Immature natural killer cell (primary cell): Measurements from ENCODE around the gene FEZ2. TPM values are rescaled to one million over a fixed set of nuclear protein-coding genes. Genes with fewer than 3 reads are reported as not detected.

ENCODE experiments used
- DNase-seq, 3 donors: peaks; one replicate each; pipeline ENCODE4 v3.0.0; 2022; ENCODE audit warnings: mixed read lengths in 1 of 3
- H3K27ac Mint-ChIP-seq, 6 donors: one replicate each; pipeline ENCODE4 v1.8.0; 2020; ENCODE audit warnings: mixed read lengths in 6 of 6, mild to moderate bottlenecking in 5 of 6, inconsistent platforms in 4 of 6, moderate library complexity in 3 of 6
- H3K27me3 Mint-ChIP-seq, 3 donors: one replicate each; pipeline ENCODE4 v1.8.0; 2020 to 2021; ENCODE audit warnings: low read depth in 3 of 3, mild to moderate bottlenecking in 3 of 3, mixed read lengths in 3 of 3, moderate library complexity in 3 of 3, inconsistent platforms in 1 of 3
- H3K36me3 Mint-ChIP-seq, 3 donors: one replicate each; pipeline ENCODE4 v1.8.0; 2020; ENCODE audit warnings: mixed read lengths in 3 of 3, inconsistent platforms in 2 of 3, mild to moderate bottlenecking in 2 of 3
- H3K4me1 Mint-ChIP-seq, 2 donors: one replicate each; pipeline ENCODE4 v1.8.0; 2020; ENCODE audit warnings: inconsistent platforms in 2 of 2, mild to moderate bottlenecking in 2 of 2, mixed read lengths in 2 of 2, moderate library complexity in 1 of 2
- H3K4me3 Mint-ChIP-seq, 5 donors: one replicate each; pipeline ENCODE4 v1.8.0; 2020; ENCODE audit warnings: mild to moderate bottlenecking in 5 of 5, mixed read lengths in 5 of 5, inconsistent platforms in 3 of 5, moderate library complexity in 3 of 5
- H3K9me3 Mint-ChIP-seq, 6 donors: one replicate each; pipeline ENCODE4 v1.8.0; 2020; ENCODE audit warnings: mild to moderate bottlenecking in 6 of 6, mixed read lengths in 6 of 6, inconsistent platforms in 4 of 6, moderate library complexity in 3 of 6
- polyA plus RNA-seq, 3 donors: library from polyadenylated mRNA; unstranded; fragments of 300-500 nt; fragmentation: Illumina TruSeq; gene quantifications; one replicate each; pipeline ENCODE4 v1.2.3, GENCODE V29; 2021

The FEZ2 gene
- polyA plus RNA-seq, result 1 to 10 TPM; 2.5 to 6.8 (median 2.8) TPM

DNA sequence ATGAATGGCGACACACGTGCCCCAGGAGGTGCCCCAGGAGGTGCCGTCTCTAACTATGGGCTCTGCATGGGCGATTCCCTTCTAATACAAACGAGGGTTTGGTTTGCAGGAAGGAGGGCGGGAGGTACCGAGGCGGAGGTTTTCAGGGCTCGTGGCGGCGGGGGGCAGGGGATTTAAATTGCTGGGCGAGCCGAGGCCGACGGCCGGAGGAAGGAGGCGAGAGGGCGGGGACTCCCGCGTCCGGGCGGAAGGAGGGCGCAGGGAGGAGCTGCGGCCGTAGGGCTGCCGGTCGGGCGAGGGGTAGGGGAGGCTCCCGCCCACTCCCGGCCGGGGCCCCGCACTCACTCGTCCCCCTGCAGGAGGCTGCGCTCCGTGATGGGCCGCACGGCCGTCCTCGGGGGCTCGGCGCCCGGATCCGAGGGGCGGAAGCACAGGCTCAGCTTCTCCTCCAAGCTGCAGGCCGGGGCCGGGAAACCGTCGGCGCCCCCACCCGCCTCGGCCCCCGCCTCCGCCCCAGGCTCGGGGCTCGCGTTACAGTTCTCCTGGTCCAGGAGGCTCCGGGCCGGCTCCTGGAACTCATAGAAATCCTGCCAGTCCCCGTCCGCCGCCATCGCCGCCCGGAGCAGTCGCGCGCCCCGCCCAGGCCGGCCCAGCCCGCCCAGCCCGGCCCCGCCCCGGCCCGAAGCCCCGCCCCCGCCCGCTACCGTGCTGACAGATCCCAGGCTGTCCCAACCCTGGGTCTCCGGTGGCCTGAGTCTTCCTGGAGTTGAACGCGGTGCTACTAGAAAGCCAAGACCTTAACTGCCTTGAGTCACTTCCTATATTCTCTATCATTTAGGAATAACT is at the start of gene FEZ2:
TSS of gene FEZ2 (minus strand) at position 637 of the 846 bp plus-strand sequence. CDS start at position 611, 26 bp downstream.
- H3K9me3 Mint-ChIP-seq, result no peaks in the 10 kb centered on the region
- H3K36me3 Mint-ChIP-seq, result peaks cover 0 to 4% (median 3%) of the 10 kb centered on the region in 3 donors
- H3K4me1 Mint-ChIP-seq, result peaks cover 30 to 45% of the 10 kb centered on the region in 2 donors
- H3K4me3 Mint-ChIP-seq, result peak within 1 kb of the TSS; percentile 88 to 97 (median 93)
- peak; percentile 66 to 75 (median 73) for DNase-seq
- H3K27ac Mint-ChIP-seq, result peak within 1 kb of the TSS; percentile 60 to 93 (median 85)
- no peaks in the 10 kb centered on the region for H3K27me3 Mint-ChIP-seq

DNA sequence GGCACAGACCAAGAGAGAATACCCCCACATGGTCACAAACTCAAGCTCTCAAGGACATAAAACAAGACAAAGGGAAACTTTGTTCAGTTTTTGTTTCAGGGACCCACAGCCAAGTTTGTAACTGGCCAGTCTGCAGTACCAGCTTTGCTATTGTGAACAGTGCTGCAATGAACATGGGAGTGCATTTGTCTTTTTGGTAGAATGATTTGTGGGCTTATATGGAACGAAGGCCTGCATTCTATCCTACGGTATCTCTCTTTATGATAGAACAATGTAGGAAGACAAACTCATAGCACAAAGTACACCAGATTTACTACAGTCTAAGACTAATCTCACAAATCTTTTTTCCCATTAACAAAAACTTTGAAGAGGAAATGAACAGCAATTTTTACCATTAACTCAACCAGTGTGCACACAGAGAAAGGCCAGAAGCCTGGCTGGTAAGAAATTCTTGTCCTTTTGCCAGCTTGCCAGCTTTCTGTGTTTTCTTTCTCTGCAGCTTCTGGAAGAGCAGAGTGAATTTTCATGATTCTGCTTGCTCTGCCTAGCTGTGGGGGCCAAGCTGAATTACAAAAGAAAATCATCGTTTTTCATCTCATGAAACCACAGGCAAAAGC is 37.1 kb upstream of the FEZ2 start:
- peaks cover 2 to 4% (median 4%) of the 10 kb centered on the region in 3 donors for H3K27me3 Mint-ChIP-seq
- H3K36me3 Mint-ChIP-seq, result peaks cover 0 to 3% (median 0%) of the 10 kb centered on the region in 3 donors
- H3K4me3 Mint-ChIP-seq, result no peak overlapping the region
- no peak overlapping the region for H3K27ac Mint-ChIP-seq
- no peak for DNase-seq
- H3K9me3 Mint-ChIP-seq, result peaks cover 0 to 2% (median 0%) of the 10 kb centered on the region in 6 donors
- H3K4me1 Mint-ChIP-seq, result no peaks in the 10 kb centered on the region

DNA sequence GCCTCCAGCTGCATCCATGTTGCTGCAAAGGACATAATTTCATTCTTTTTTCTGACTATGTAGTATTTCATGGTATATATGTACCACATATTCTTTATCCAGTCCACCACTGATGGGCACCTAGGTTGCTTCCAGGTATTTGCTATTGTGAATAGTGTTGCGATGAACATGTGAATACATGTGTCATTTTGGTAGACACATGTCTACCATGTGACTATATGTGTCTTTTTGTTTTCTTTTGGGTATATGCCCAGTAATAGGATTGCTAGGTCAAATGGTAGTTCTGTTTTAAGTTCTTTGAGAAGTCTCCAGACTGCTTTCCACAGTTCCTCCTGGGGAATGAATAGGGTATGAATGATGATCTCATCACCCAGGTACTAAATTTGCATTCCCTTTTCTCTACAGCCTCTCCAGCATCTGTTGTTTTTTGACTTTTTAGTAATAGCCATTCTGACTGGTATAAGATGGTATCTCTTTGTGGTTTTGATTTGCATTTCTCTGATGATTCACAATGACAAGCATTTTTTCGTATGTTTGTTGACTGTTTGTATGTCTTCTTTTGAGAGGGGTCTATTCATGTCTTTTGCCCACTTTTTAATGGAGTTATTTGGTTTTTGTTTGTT is 35.6 kb upstream of the FEZ2 start:
- Mint-ChIP-seq H3K27me3 (peaks cover 0 to 3% (median under 1%) of the 10 kb centered on the region in 3 donors), H3K4me1 (no peaks in the 10 kb centered on the region), H3K9me3 (peaks cover 0 to 2% (median 0%) of the 10 kb centered on the region in 6 donors), H3K27ac (no peak overlapping the region), H3K4me3 (no peak overlapping the region), H3K36me3 (peaks cover 0 to 3% (median 0%) of the 10 kb centered on the region in 3 donors)
- no peak for DNase-seq

DNA sequence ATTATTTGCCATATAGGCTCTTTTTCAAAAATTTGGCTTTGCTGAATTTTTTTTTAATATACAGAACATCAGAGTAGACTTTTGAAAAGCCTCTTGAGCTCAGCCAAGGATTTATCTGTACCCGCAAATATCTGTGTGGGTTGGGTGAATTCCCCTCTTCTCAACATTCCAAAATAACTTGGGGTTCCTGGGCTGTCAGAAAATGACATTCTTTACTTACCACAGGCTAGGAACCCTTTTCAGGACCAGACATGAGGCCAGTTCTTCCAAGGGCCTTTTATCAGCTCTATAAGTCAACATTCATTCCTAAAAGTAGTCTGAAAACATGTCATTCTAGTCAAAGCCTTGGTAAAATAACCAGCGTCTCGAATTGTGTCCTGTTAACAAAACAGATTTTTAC is 28.8 kb upstream of the FEZ2 start:
- Mint-ChIP-seq H3K36me3 (peaks cover 0 to 3% (median 0%) of the 10 kb centered on the region in 3 donors), H3K4me3 (no peak overlapping the region), H3K9me3 (peaks cover 0 to 7% (median 2%) of the 10 kb centered on the region in 6 donors), H3K4me1 (no peaks in the 10 kb centered on the region), H3K27me3 (peaks cover 0 to 4% (median 0%) of the 10 kb centered on the region in 3 donors), H3K27ac (no peak overlapping the region)
- no peak for DNase-seq

- Mint-ChIP-seq H3K27ac (no peak overlapping the region), H3K36me3 (peaks cover 0 to 3% (median 0%) of the 10 kb centered on the region in 3 donors), H3K4me1 (no peaks in the 10 kb centered on the region), H3K27me3 (peaks cover 0 to 4% (median 0%) of the 10 kb centered on the region in 3 donors), H3K4me3 (no peak overlapping the region), H3K9me3 (peaks cover 0 to 7% (median 2%) of the 10 kb centered on the region in 6 donors)
- no peak for DNase-seq
These were observed 28.1 kb upstream of the FEZ2 start for GRCh38 chr2:36626071-36626470.

DNA sequence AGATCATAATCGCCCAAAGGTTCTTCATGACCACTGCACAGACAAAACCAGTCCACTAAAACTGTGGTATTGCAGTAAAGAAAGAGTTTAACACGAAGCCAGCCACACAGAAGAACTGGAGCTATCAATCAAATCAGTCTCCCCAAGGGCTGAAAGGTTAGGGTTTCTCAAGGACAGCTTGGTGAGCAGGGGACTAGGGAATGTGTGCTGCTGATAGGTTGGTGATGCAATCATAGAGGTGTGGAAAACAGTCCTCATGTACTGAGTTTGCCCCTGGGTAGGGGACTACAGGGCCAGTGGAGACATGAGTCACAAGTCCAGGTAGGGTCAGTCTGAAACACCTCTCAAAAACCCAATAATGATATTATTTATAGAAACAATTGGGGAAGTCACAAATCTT is 27.3 kb upstream of the FEZ2 start:
- H3K4me3 Mint-ChIP-seq, result no peak overlapping the region
- H3K4me1 Mint-ChIP-seq, result no peaks in the 10 kb centered on the region
- peaks cover 0 to 3% (median 0%) of the 10 kb centered on the region in 3 donors for H3K36me3 Mint-ChIP-seq
- H3K27ac Mint-ChIP-seq, result no peak overlapping the region
- peaks cover 0 to 7% (median 2%) of the 10 kb centered on the region in 6 donors for H3K9me3 Mint-ChIP-seq
- no peak for DNase-seq
- peaks cover 0 to 4% (median 1%) of the 10 kb centered on the region in 3 donors for H3K27me3 Mint-ChIP-seq

DNA sequence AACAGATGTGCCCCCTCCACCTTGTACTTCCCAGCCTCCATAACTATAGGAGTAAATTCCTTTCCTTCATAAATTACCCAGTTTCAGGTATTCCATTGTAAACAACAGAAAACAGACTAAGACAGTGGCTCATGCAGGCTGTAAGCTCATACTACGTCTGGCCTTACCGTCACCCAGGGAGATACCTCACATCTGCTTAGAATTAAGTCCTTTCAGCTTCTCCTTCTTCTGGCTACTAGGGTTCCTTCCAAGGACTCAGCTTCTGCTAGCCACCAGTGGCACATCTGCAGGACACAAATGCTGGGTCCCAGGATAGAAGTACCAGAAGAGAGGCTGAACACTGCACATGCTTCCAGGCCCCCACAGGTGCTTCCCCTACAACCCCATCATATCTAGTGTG is 22.4 kb upstream of the FEZ2 start:
- H3K27ac Mint-ChIP-seq, result no peak overlapping the region
- peaks cover 0 to 4% (median 1%) of the 10 kb centered on the region in 3 donors for H3K27me3 Mint-ChIP-seq
- H3K4me3 Mint-ChIP-seq, result no peak overlapping the region
- no peak for DNase-seq
- no peaks in the 10 kb centered on the region for H3K4me1 Mint-ChIP-seq
- peaks cover 0 to 6% (median 2%) of the 10 kb centered on the region in 6 donors for H3K9me3 Mint-ChIP-seq
- H3K36me3 Mint-ChIP-seq, result peaks cover 0 to 3% (median 0%) of the 10 kb centered on the region in 3 donors

GRCh38 chr2:36618381-36618780 is 20.4 kb upstream of the FEZ2 start:
- Mint-ChIP-seq H3K4me3 (no peak overlapping the region), H3K27me3 (peaks cover 0 to 4% (median 4%) of the 10 kb centered on the region in 3 donors), H3K4me1 (no peaks in the 10 kb centered on the region), H3K36me3 (no peaks in the 10 kb centered on the region), H3K27ac (no peak overlapping the region), H3K9me3 (no peaks in the 10 kb centered on the region)
- DNase-seq, result peak in 2 of 3 donors; percentile 7 to 14

DNA sequence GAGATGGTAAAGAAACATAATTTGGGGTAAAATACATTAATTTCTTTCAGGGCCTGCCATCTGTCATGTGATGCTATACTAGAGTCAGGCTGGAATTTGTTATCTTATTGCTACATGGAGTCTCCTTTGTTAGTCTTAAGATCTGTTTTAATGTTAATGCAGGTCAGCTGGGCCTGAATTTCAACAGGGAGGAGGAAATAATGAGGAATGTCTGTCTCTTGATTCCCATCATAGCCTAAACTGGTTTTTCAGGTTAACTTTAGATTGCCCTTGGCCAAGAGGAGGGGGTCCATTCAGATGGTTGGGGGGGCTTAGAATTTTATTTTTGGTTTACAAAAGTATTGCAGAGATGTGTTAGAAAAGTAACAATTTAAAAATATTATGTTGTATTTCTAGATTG is 19.0 kb upstream of the FEZ2 start:
- no peaks in the 10 kb centered on the region for H3K4me1 Mint-ChIP-seq
- no peak overlapping the region for H3K4me3 Mint-ChIP-seq
- no peak for DNase-seq
- no peaks in the 10 kb centered on the region for H3K36me3 Mint-ChIP-seq
- no peaks in the 10 kb centered on the region for H3K9me3 Mint-ChIP-seq
- H3K27ac Mint-ChIP-seq, result no peak overlapping the region
- H3K27me3 Mint-ChIP-seq, result peaks cover 0 to 10% (median 0%) of the 10 kb centered on the region in 3 donors

- H3K27ac Mint-ChIP-seq, result no peak overlapping the region
- DNase-seq, result no peak
- H3K36me3 Mint-ChIP-seq, result no peaks in the 10 kb centered on the region
- no peak overlapping the region for H3K4me3 Mint-ChIP-seq
- H3K4me1 Mint-ChIP-seq, result no peaks in the 10 kb centered on the region
- peaks cover 0 to 11% (median 0%) of the 10 kb centered on the region in 3 donors for H3K27me3 Mint-ChIP-seq
- H3K9me3 Mint-ChIP-seq, result no peaks in the 10 kb centered on the region
These were observed 17.3 kb upstream of the FEZ2 start for GRCh38 chr2:36615222-36615621.

- H3K9me3 Mint-ChIP-seq, result no peaks in the 10 kb centered on the region
- H3K27me3 Mint-ChIP-seq, result peaks cover 0 to 11% (median 0%) of the 10 kb centered on the region in 3 donors
- H3K36me3 Mint-ChIP-seq, result no peaks in the 10 kb centered on the region
- H3K4me1 Mint-ChIP-seq, result no peaks in the 10 kb centered on the region
- no peak overlapping the region for H3K27ac Mint-ChIP-seq
- H3K4me3 Mint-ChIP-seq, result no peak overlapping the region
- no peak for DNase-seq
These were observed 15.8 kb upstream of the FEZ2 start for GRCh38 chr2:36613801-36614200.

GRCh38 chr2:36611316-36611990 is 13.5 kb upstream of the FEZ2 start:
- Mint-ChIP-seq H3K4me1 (no peaks in the 10 kb centered on the region), H3K9me3 (no peaks in the 10 kb centered on the region), H3K27me3 (peaks cover 0 to 14% (median under 1%) of the 10 kb centered on the region in 3 donors), H3K36me3 (no peaks in the 10 kb centered on the region), H3K4me3 (no peak overlapping the region), H3K27ac (no peak overlapping the region)
- DNase-seq, result no peak

GRCh38 chr2:36609507-36609906 is 11.5 kb upstream of the FEZ2 start:
- Mint-ChIP-seq H3K4me1 (no peaks in the 10 kb centered on the region), H3K9me3 (no peaks in the 10 kb centered on the region), H3K4me3 (no peak overlapping the region), H3K27ac (no peak overlapping the region), H3K36me3 (no peaks in the 10 kb centered on the region), H3K27me3 (peaks cover 0 to 11% (median 5%) of the 10 kb centered on the region in 3 donors)
- DNase-seq, result no peak
